Measurements from ENCODE around the gene CIC. TPM values are rescaled to one million over a fixed set of nuclear protein-coding genes. Genes with fewer than 3 reads are reported as not detected.

CIC gene
- total and polyA plus RNA-seq, 2 of the 13 experiments (the other 11 are each of a cell fraction or from before 2014, with no cell fraction given): 5.9 to 8.0 TPM

- TF ChIP-seq ZNF574 (CRISPR knock-in tag; IDR thresholded peaks at IDR 0.05): peak; percentile 41; the same call in 1 of the 2 replicates
- TF ChIP-seq ZNF264 (CRISPR knock-in tag; IDR thresholded peaks at IDR 0.05): 0 out of 2 replicates have a peak, but pooled peaks have one; percentile 29
- TF ChIP-seq ESRRA (CRISPR knock-in tag; IDR thresholded peaks at IDR 0.05; ENCODE audit: low read depth): no peak
- no peak for TF ChIP-seq GLMP (CRISPR knock-in tag; IDR thresholded peaks at IDR 0.05; ENCODE audit: borderline replicate concordance)
- no peak for TF ChIP-seq ZNF180 (CRISPR knock-in tag; IDR thresholded peaks at IDR 0.05; ENCODE audit: borderline replicate concordance, low read depth)
- no peak for TF ChIP-seq ZUFSP (CRISPR knock-in tag; IDR thresholded peaks at IDR 0.05; ENCODE audit: borderline replicate concordance)
- TF ChIP-seq E2F5 (CRISPR knock-in tag; conservative IDR thresholded peaks at IDR 0.05): peak; percentile 89
- TF ChIP-seq ZNF512 (CRISPR knock-in tag; IDR thresholded peaks at IDR 0.05): no peak
- peak; percentile 11; the same call in 1 of the 2 replicates for TF ChIP-seq ZBTB38 (CRISPR knock-in tag; IDR thresholded peaks at IDR 0.05)
- TF ChIP-seq ZNF441 (CRISPR knock-in tag; IDR thresholded peaks at IDR 0.05; ENCODE audit: borderline replicate concordance): no peak
- TF ChIP-seq REL (CRISPR knock-in tag; conservative IDR thresholded peaks at IDR 0.05): no peak
- TF ChIP-seq NFYC (CRISPR knock-in tag; IDR thresholded peaks at IDR 0.05): peak; percentile 93
- no peak for TF ChIP-seq EZH2 (conservative IDR thresholded peaks at IDR 0.05; ENCODE audit: low read depth, low read length)
- 0 out of 2 replicates have a peak, but pooled peaks have one; percentile 29 for TF ChIP-seq ZMYM3 (CRISPR knock-in tag; IDR thresholded peaks at IDR 0.05)
- peak; percentile 45; the same call in 1 of the 2 replicates for TF ChIP-seq ZNF232 (CRISPR knock-in tag; IDR thresholded peaks at IDR 0.05; ENCODE audit: borderline replicate concordance)
- TF ChIP-seq ATF2 (CRISPR knock-in tag; IDR thresholded peaks at IDR 0.05): peak; percentile 53; the same call in 1 of the 2 replicates
- no peak for TF ChIP-seq ARNT (IDR thresholded peaks at IDR 0.05)
- TF ChIP-seq ZNF841 (CRISPR knock-in tag; IDR thresholded peaks at IDR 0.05; ENCODE audit: borderline replicate concordance): no peak
- TF ChIP-seq TGIF2 (CRISPR knock-in tag; IDR thresholded peaks at IDR 0.05): no peak
These were observed 11.1 kb downstream of the CIC start (continued) for GRCh38 chr19:42279902-42280814.
